ENCODE data around the gene COL20A1. TPM values are rescaled to one million over a fixed set of nuclear protein-coding genes. Genes with fewer than 3 reads are reported as not detected.

Gene COL20A1
- total and polyA plus RNA-seq, 2 of the 13 experiments (the other 11 are each of a cell fraction or from before 2014, with no cell fraction given) = not detected

DNA sequence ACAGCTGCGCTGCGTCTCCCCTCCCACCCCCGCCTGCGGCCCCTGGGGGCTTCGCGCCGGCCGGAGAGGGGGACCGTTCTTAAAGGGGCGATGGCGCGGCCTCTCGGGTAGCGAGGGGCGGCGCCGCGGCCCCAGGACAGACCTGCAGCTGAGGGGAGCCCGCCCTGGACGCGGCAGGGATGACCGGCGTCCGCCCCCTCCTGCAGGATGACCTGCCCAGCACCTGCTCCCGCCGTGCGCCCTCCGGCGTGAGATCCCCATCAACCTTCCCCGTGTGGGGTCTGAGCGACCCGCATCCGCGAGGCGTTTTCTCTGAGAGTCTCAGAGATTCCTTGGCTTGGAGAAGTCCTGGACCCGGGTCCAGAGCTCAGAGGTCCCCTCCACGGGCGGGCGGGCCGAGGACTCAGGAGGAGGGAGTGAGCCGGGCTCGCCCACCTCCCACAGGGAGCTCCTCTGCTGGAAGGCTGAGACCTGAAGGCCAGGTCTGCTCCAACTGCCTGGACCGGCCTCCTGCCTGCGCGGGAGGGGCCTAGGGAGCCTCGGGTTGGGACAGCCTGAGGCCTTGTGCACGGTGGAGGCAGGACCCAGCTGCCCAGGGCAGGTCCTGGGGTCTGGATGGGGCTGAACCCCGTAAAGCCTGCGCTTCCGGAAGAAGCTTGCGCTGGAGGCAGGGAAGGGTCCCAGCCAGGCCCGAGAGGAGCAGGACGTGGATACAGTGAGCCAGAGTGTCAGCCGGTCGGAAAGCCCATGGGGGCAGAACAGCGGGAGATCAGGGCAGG is 38.2 kb upstream of the COL20A1 start:
- no peak for FAIRE-seq
- CTCF ChIA-PET (ENCODE audit: low intra/inter-chr PET ratio, low total read pairs) = no interaction called here
- no peak overlapping the region for H3K4me3 ChIP-seq (replicated peaks in 1 of 3; ENCODE audit: insufficient read depth in 1 of 3, low read depth in 2 of 3, low read length in 3 of 3)
- ATAC-seq = peak; percentile 25
- intact Hi-C loops (cut with micrococcal nuclease; ENCODE audit: unreplicated experiment) = no loop called here
- H3K4me2 ChIP-seq (ENCODE audit: low read depth, low read length) = no peak overlapping the region
- no peaks in the 10 kb centered on the region for H3K79me2 ChIP-seq (ENCODE audit: insufficient read depth, low read length)
- no TSS peak for BruUV-seq (replicated peaks)
- H2AFZ ChIP-seq (ENCODE audit: low read length) = no peak overlapping the region
- no peak overlapping the region for H3K27ac ChIP-seq (ENCODE audit: extremely low read length, insufficient read depth, low read length)
- in situ Hi-C loops (cut with HindIII; ENCODE audit: extremely low pct_ligation_motif_present, low pct_unique_long_range_greater_than_20kb) = no loop called here
- H3K9me3 ChIP-seq (ENCODE audit: low read length) = no peaks in the 10 kb centered on the region
- H3K4me1 ChIP-seq (ENCODE audit: insufficient read depth, low read length) = peaks cover 17% of the 10 kb centered on the region
- 14% methylated on average over 29 of the region's 56 CpGs for WGBS (ENCODE audit: low lambda C conversion rate)
- DNase-seq (ENCODE audit: low spot score) = no peak
- no peaks in the 10 kb centered on the region for H3K36me3 ChIP-seq (replicated peaks in 1 of 2; ENCODE audit: control insufficient read depth in 1 of 2, insufficient read depth in 2 of 2, low read length in 2 of 2)
- H3K9ac ChIP-seq (ENCODE audit: insufficient read depth, low read depth, low read length) = no peak overlapping the region
- H3K27me3 ChIP-seq (ENCODE audit: control insufficient read depth in 1 of 2, insufficient read depth in 2 of 2, low read length in 2 of 2) = peaks cover 31 to 82% of the 10 kb centered on the region in 2 experiments
- H4K20me1 ChIP-seq (ENCODE audit: insufficient read depth, low read length) = peaks cover 5% of the 10 kb centered on the region; the same call in 1 of the 2 replicates
- POLR2A ChIA-PET = no interaction called here
- TF ChIP-seq EZH2 (conservative IDR thresholded peaks at IDR 0.05; ENCODE audit: low read depth, low read length) (peak; percentile 91; the same call in 1 of the 2 replicates), ZNF569 (CRISPR knock-in tag; IDR thresholded peaks at IDR 0.05; ENCODE audit: borderline replicate concordance) (no peak), KAT8 (CRISPR knock-in tag; IDR thresholded peaks at IDR 0.05) (no peak), ZNF768 (CRISPR knock-in tag; IDR thresholded peaks at IDR 0.05) (peak; percentile 32; the same call in 1 of the 2 replicates), SOX5 (CRISPR knock-in tag; IDR thresholded peaks at IDR 0.05; ENCODE audit: borderline replicate concordance) (no peak), TMF1 (CRISPR knock-in tag; IDR thresholded peaks at IDR 0.05; ENCODE audit: low read depth) (no peak), ZNF790 (CRISPR knock-in tag; IDR thresholded peaks at IDR 0.05; ENCODE audit: borderline replicate concordance) (no peak), HDAC1 (CRISPR knock-in tag; IDR thresholded peaks at IDR 0.05) (no peak), HMG20B (CRISPR knock-in tag; conservative IDR thresholded peaks at IDR 0.05) (no peak), DPF2 (CRISPR knock-in tag; IDR thresholded peaks at IDR 0.05; ENCODE audit: borderline replicate concordance, low read depth) (no peak), SP1 (IDR thresholded peaks at IDR 0.05) (no peak), SP1 (CRISPR knock-in tag; IDR thresholded peaks at IDR 0.05) (no peak), POGZ (CRISPR knock-in tag; IDR thresholded peaks at IDR 0.05) (peak; percentile 24; the same call in 1 of the 2 replicates), KLF6 (CRISPR knock-in tag; IDR thresholded peaks at IDR 0.05) (no peak)
- TF ChIP-seq, protein P1, sequence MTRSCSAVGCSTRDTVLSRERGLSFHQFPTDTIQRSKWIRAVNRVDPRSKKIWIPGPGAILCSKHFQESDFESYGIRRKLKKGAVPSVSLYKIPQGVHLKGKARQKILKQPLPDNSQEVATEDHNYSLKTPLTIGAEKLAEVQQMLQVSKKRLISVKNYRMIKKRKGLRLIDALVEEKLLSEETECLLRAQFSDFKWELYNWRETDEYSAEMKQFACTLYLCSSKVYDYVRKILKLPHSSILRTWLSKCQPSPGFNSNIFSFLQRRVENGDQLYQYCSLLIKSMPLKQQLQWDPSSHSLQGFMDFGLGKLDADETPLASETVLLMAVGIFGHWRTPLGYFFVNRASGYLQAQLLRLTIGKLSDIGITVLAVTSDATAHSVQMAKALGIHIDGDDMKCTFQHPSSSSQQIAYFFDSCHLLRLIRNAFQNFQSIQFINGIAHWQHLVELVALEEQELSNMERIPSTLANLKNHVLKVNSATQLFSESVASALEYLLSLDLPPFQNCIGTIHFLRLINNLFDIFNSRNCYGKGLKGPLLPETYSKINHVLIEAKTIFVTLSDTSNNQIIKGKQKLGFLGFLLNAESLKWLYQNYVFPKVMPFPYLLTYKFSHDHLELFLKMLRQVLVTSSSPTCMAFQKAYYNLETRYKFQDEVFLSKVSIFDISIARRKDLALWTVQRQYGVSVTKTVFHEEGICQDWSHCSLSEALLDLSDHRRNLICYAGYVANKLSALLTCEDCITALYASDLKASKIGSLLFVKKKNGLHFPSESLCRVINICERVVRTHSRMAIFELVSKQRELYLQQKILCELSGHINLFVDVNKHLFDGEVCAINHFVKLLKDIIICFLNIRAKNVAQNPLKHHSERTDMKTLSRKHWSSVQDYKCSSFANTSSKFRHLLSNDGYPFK (CRISPR knock-in tag; IDR thresholded peaks at IDR 0.05; ENCODE audit: borderline replicate concordance) = 0 out of 2 replicates have a peak, but pooled peaks have one; percentile 15
- TF ChIP-seq, protein P2, sequence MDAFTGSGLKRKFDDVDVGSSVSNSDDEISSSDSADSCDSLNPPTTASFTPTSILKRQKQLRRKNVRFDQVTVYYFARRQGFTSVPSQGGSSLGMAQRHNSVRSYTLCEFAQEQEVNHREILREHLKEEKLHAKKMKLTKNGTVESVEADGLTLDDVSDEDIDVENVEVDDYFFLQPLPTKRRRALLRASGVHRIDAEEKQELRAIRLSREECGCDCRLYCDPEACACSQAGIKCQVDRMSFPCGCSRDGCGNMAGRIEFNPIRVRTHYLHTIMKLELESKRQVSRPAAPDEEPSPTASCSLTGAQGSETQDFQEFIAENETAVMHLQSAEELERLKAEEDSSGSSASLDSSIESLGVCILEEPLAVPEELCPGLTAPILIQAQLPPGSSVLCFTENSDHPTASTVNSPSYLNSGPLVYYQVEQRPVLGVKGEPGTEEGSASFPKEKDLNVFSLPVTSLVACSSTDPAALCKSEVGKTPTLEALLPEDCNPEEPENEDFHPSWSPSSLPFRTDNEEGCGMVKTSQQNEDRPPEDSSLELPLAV (CRISPR knock-in tag; conservative IDR thresholded peaks at IDR 0.05; ENCODE audit: low read depth) = no peak
- TF ChIP-seq, protein P3, sequence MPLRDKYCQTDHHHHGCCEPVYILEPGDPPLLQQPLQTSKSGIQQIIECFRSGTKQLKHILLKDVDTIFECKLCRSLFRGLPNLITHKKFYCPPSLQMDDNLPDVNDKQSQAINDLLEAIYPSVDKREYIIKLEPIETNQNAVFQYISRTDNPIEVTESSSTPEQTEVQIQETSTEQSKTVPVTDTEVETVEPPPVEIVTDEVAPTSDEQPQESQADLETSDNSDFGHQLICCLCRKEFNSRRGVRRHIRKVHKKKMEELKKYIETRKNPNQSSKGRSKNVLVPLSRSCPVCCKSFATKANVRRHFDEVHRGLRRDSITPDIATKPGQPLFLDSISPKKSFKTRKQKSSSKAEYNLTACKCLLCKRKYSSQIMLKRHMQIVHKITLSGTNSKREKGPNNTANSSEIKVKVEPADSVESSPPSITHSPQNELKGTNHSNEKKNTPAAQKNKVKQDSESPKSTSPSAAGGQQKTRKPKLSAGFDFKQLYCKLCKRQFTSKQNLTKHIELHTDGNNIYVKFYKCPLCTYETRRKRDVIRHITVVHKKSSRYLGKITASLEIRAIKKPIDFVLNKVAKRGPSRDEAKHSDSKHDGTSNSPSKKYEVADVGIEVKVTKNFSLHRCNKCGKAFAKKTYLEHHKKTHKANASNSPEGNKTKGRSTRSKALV (CRISPR knock-in tag; IDR thresholded peaks at IDR 0.05) = peak; percentile 51; the same call in 1 of the 2 replicates
